Subcutaneous adipose tissue (tissue), 4 donors: ENCODE measurements around the gene ARHGAP10. TPM values are rescaled to one million over a fixed set of nuclear protein-coding genes. Genes with fewer than 3 reads are reported as not detected.

Experiments used
- CTCF ChIP-seq: fragments of 450-650 bp; IDR thresholded peaks from one replicate; pipeline ENCODE4 v1.5.1; 2016; ENCODE audit warnings: low read depth, mild to moderate bottlenecking, control low read depth, antibody characterized with exemption, moderate library complexity
- total RNA-seq, 4 donors: library from RNA; depleted of rRNA; stranded (reverse); fragments of >200 nt; gene quantifications; one replicate each; pipeline ENCODE4 v1.1.0, GENCODE V29; 2016

Gene ARHGAP10
- total RNA-seq, 4 donors from 2014 or later: 77.1 to 129 (median 98.1) TPM

- TF ChIP-seq CTCF: no peak
Observed at GRCh38 chr4:147916351-147916750, 184.5 kb downstream of the ARHGAP10 start.

- TF ChIP-seq CTCF: no peak
Observed at GRCh38 chr4:147923381-147923780, 191.5 kb downstream of the ARHGAP10 start.

GRCh38 chr4:147923854-147924253, 192.0 kb downstream of the ARHGAP10 start:
- no peak for TF ChIP-seq CTCF

GRCh38 chr4:147924604-147925412, 192.9 kb downstream of the ARHGAP10 start:
- TF ChIP-seq CTCF: no peak

GRCh38 chr4:147927377-147928137, 195.7 kb downstream of the ARHGAP10 start:
- no peak for TF ChIP-seq CTCF

- no peak for TF ChIP-seq CTCF
Observed at GRCh38 chr4:147928400-147928799, 196.5 kb downstream of the ARHGAP10 start.

- no peak for TF ChIP-seq CTCF
Observed at GRCh38 chr4:147929746-147930145, 197.9 kb downstream of the ARHGAP10 start.
